Eye (tissue), 1 donor: Measurements from ENCODE around the gene SUGT1.

ENCODE experiments used
- DNase-seq: peaks from one replicate; pipeline ENCODE4 v3.0.0-alpha.2; 2015

SUGT1 gene

DNA sequence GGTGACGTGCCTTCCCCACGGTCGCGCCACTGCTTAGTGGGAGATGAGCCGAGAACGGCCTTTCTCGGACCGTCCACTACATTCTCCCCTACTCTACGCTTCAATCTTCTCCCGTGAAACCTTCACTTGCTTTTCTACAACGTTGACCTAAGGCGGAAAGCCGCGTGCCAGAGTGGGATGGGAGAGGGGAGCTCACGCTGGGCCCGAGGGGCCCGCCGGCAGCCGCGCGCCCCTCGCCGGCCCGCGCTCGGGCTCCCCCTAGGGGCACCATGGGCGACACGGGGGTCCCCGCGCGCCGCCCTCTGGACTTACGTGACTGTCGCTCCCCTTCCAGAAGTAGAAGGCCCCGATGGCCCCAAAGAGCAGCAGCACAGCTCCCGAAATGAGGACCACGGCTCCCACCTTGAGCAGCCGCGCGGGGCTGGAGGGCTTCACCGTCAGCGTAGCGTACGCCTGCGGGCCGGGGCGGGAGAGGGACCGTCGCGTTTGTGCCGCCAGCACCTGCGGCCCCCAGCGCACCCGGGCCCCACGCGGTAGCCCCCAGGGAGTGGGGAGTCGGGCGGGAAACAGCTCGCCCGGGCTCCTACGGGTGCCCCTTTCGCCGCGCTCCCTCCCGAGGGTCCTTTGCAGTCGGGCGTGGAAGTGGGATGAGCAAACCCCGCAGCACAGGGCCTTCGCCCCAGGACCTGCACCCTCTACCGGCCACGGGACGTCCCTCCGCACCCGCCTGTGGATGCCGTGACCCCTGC is 86.3 kb downstream of the SUGT1 start:
- peak; percentile 81 for DNase-seq

DNA sequence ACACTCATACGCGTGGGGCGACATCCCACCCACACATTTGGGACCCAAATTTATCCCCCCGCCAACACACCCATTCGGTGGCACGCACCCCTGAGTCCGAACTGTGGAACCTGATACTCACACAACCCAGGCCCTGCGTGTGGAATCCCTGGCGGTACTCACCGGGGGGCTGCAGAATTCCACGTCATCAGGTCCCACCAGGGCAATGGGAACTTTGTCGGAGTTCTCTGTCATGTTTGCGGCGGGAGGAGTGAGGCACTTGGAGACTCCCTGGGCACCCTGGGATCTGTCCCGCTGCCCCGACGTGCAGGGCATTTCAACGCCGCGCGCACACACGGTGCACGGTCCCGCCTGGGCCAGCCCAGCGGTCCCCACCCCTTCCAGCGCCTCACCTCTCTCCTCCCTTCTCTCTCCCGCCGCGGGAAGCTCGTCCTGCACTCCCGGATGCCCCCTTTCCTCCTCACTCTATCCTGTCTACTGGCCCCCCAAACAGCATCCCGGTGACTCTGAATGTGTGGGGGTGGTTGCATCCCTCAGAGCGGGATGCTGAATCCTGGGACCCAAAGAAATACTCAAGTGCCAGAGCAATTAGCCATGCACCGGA is 86.9 kb downstream of the SUGT1 start, which contains the start of gene CNMD:
Gene CNMD (minus strand): TSS at position 353 of the 604 bp plus-strand sequence. CDS start 119 bp downstream, at position 234.
- peak; percentile 68 for DNase-seq

DNA sequence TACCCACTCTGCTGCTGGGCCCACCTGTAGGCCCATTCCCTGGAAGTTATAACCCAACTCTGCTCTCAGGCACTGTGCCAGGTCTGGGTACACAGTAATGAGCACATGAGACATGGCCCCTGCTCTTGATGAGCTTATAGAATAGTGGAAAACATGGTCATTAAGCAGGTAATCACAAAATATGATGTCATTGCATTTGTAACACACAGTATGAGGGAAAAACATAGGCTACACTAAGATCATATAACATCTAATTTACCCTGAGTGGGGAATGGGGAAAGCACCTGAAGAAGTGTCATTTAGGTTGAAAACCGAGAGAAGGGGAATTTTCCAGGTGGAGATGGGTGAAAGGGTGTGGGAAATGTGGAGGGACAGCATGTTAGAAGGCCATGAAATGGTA is 90.9 kb downstream of the SUGT1 start:
- no peak for DNase-seq

DNA sequence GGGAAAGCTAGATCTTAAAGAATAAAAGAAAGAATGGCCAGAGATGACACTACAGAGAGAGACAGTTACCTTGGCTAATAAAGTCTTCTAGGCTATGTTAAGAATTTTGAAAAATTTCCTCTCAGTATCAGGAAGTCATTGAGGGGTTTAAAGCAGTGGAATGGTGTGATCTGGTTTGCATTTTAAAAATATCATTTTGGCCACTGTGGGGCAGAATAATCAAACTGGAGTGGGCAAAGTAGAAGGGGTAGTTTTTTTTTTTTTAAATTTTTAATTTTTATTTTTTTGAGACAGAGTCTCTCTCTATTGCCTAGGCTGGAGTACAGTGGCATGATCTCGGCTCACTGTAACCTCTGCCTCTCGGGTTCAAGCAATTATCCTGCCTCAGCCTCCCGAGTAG is 91.4 kb downstream of the SUGT1 start:
- no peak for DNase-seq

DNA sequence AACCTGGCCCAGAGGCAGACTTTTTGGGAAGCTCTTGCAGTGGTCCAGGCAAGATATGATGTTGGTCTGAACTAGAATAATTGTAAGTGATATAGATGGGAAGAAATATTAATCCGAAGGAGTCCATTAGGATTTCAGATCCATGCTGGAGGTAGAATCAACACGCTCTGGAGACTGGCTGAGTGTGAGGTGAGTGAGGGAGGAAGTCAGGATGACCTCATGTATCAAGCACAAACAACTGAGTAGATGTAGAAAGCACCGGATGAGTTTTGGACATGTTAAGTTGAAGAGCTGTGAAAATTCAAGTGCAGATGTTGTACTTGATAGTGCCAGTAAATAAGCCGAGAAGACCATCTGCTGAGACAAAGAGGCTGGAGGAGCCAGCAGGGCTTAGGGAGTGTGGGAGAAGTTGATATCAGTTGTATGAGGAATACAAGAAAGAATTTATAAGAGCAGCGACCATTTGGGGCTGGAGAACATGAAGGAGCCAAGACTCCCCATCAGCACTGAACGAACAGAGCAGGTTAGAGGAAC is 92.3 kb downstream of the SUGT1 start:
- no peak for DNase-seq

DNA sequence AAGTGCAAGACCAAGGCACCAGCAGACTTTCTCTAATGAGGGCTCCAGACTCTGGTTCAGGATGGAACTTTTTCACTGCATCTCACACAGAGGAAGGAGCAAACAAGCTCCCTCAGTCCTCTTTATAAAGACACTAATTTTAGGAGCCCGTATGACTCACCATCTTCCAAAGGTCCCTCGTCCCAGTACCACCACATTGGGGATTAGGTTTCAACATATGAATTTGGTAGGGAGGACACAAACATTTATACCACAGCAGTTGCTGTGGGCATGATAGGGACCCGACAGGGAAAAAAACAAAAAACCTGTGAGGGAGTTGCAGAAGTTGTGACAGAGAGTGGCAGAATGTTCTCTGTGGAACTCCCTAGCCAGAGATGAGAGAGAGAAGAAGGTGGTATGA is 93.5 kb downstream of the SUGT1 start:
- no peak for DNase-seq

DNA sequence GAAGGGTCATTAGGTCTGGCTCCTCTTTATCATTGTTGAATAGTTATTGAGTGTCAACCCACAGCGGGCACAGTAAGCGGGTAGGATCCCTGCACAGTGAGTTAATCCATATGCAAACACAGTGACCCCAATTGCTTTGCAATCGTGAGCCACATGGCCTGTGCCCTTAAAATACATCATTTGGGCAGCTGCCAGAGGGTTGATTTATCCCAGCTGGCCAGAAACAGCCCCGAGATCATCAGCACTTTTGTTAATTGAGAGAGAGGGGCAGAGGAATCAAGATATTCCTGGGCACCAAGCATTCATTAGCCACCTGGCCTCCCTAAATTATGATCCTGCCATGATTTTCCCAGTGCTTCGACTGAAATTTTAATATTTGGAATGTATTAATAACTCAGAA is 96.8 kb downstream of the SUGT1 start:
- no peak for DNase-seq
